Measurements from ENCODE around the gene SPIN3. TPM values are rescaled to one million over a fixed set of nuclear protein-coding genes. Genes with fewer than 3 reads are reported as not detected.

Gene SPIN3
- total RNA-seq, 1 experiment from 2014 or later, result 17.9 TPM

DNA sequence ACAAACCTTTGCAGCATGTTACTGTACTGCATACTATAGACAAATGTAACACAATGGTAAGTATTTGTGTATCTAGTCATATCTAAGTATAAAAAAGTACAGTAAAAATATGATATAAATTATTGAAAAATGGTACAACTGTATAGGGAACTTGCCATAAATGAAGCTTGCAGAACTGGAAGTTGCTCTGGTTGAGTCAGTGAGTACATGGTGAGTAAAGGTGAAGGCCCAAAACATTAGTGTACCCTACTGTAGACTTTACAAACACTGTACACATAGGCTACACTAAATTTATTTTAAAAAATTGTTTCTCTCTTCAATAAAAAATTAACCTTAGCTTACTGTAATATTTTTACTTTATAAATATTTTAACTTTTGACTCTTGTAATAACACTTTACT is 25.8 kb downstream of the SPIN3 start:
- no peaks in the 10 kb centered on the region for H3K4me1 ChIP-seq (ENCODE audit: control insufficient read depth, insufficient read depth, low read length)
- H3K9me3 ChIP-seq (ENCODE audit: control insufficient read depth, insufficient read depth, low read depth, low read length), result no peaks in the 10 kb centered on the region
- H3K4me3 ChIP-seq (ENCODE audit: low read depth in 2 of 2, low read length in 2 of 2), result no peak overlapping the region
- intact Hi-C loops (cut with micrococcal nuclease; ENCODE audit: unreplicated experiment), result no loop called here
- DNase-seq (ENCODE audit: low read depth, low spot score), result no peak
- POLR2A ChIA-PET, result no interaction called here
- H3K27me3 ChIP-seq (ENCODE audit: control insufficient read depth, insufficient read depth, low read length), result no peaks in the 10 kb centered on the region
- no peak overlapping the region for H3K27ac ChIP-seq (ENCODE audit: low read length)
- no peak for ATAC-seq
- CTCF ChIA-PET, result no interaction called here
- no peaks in the 10 kb centered on the region; the same call in none of the 2 replicates for H3K36me3 ChIP-seq (ENCODE audit: control insufficient read depth, insufficient read depth, low read length)
- BruUV-seq (replicated peaks), result no TSS peak
- in situ Hi-C loops (cut with HindIII; ENCODE audit: low pct_unique_long_range_greater_than_20kb, low sequenced_read_pairs), result no loop called here
- TF ChIP-seq, protein P1, sequence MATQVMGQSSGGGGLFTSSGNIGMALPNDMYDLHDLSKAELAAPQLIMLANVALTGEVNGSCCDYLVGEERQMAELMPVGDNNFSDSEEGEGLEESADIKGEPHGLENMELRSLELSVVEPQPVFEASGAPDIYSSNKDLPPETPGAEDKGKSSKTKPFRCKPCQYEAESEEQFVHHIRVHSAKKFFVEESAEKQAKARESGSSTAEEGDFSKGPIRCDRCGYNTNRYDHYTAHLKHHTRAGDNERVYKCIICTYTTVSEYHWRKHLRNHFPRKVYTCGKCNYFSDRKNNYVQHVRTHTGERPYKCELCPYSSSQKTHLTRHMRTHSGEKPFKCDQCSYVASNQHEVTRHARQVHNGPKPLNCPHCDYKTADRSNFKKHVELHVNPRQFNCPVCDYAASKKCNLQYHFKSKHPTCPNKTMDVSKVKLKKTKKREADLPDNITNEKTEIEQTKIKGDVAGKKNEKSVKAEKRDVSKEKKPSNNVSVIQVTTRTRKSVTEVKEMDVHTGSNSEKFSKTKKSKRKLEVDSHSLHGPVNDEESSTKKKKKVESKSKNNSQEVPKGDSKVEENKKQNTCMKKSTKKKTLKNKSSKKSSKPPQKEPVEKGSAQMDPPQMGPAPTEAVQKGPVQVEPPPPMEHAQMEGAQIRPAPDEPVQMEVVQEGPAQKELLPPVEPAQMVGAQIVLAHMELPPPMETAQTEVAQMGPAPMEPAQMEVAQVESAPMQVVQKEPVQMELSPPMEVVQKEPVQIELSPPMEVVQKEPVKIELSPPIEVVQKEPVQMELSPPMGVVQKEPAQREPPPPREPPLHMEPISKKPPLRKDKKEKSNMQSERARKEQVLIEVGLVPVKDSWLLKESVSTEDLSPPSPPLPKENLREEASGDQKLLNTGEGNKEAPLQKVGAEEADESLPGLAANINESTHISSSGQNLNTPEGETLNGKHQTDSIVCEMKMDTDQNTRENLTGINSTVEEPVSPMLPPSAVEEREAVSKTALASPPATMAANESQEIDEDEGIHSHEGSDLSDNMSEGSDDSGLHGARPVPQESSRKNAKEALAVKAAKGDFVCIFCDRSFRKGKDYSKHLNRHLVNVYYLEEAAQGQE (IDR thresholded peaks at IDR 0.05; ENCODE audit: insufficient read depth in 1 of 2, low read depth in 2 of 2, low read length in 1 of 2), result no peak
- TF ChIP-seq TCF7L2 (IDR thresholded peaks at IDR 0.05; ENCODE audit: low read depth, low read length) (no peak), POLR2AphosphoS5 (IDR thresholded peaks at IDR 0.05; ENCODE audit: low read depth, low read length) (no peak), SIN3A (IDR thresholded peaks at IDR 0.05; ENCODE audit: borderline replicate concordance, insufficient read depth, low read depth, low read length) (no peak)
- TF ChIP-seq, protein P2, sequence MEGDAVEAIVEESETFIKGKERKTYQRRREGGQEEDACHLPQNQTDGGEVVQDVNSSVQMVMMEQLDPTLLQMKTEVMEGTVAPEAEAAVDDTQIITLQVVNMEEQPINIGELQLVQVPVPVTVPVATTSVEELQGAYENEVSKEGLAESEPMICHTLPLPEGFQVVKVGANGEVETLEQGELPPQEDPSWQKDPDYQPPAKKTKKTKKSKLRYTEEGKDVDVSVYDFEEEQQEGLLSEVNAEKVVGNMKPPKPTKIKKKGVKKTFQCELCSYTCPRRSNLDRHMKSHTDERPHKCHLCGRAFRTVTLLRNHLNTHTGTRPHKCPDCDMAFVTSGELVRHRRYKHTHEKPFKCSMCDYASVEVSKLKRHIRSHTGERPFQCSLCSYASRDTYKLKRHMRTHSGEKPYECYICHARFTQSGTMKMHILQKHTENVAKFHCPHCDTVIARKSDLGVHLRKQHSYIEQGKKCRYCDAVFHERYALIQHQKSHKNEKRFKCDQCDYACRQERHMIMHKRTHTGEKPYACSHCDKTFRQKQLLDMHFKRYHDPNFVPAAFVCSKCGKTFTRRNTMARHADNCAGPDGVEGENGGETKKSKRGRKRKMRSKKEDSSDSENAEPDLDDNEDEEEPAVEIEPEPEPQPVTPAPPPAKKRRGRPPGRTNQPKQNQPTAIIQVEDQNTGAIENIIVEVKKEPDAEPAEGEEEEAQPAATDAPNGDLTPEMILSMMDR (IDR thresholded peaks at IDR 0.05), result no peak

DNA sequence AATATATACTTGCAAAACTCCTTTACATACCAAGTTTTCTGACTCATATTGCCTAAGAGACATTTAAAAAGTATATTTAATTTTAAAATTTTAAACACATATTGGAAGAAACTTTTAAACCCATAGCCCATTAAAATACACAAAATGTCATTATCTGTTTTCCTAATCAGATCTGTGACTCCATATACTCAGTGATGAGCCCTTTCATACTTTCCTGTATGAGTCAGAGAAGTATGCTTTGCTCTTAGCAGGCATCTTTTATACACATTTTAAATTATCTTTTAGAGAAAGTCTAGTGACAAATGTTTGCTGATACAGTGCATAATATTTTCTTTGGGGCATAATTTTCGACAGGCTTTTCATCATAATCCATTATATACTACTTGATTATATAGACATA is 26.4 kb downstream of the SPIN3 start:
- Histone ChIP-seq H3K36me3 (ENCODE audit: control insufficient read depth, insufficient read depth, low read length) (no peaks in the 10 kb centered on the region; the same call in none of the 2 replicates), H3K4me3 (ENCODE audit: low read depth in 2 of 2, low read length in 2 of 2) (no peak overlapping the region), H3K27ac (ENCODE audit: low read length) (no peak overlapping the region), H3K9me3 (ENCODE audit: control insufficient read depth, insufficient read depth, low read depth, low read length) (no peaks in the 10 kb centered on the region), H3K4me1 (ENCODE audit: control insufficient read depth, insufficient read depth, low read length) (no peaks in the 10 kb centered on the region), H3K27me3 (ENCODE audit: control insufficient read depth, insufficient read depth, low read length) (no peaks in the 10 kb centered on the region)
- DNase-seq (ENCODE audit: low read depth, low spot score), result no peak
- in situ Hi-C loops (cut with HindIII; ENCODE audit: low pct_unique_long_range_greater_than_20kb, low sequenced_read_pairs) (no loop called here), intact Hi-C loops (cut with micrococcal nuclease; ENCODE audit: unreplicated experiment) (no loop called here)
- BruUV-seq (replicated peaks), result no TSS peak
- ChIA-PET POLR2A (no interaction called here), CTCF (no interaction called here)
- TF ChIP-seq, protein P1 (IDR thresholded peaks at IDR 0.05; ENCODE audit: insufficient read depth in 1 of 2, low read depth in 2 of 2, low read length in 1 of 2), result no peak
- TF ChIP-seq SIN3A (IDR thresholded peaks at IDR 0.05; ENCODE audit: borderline replicate concordance, insufficient read depth, low read depth, low read length) (no peak), TCF7L2 (IDR thresholded peaks at IDR 0.05; ENCODE audit: low read depth, low read length) (no peak), POLR2AphosphoS5 (IDR thresholded peaks at IDR 0.05; ENCODE audit: low read depth, low read length) (no peak)
- TF ChIP-seq, protein P2 (IDR thresholded peaks at IDR 0.05), result no peak
- no peak for ATAC-seq

Measured in Panc1 (cell line).